Stomach (tissue), 9 donors: ENCODE results near the gene BLID. TPM values are rescaled to one million over a fixed set of nuclear protein-coding genes. Genes with fewer than 3 reads are reported as not detected.

Experiments used
- DNase-seq, 2 donors: peaks; one replicate each; pipeline versions ENCODE4 v3.0.0 to v3.0.0-alpha.2; 2013 to 2019
- H3K27ac ChIP-seq, 5 donors: fragments of 200-600 bp in 4 of 5; sonication (generic) in 4 of 5; one replicate each; pipeline ENCODE4 v1.5.1; 2013 to 2019; ENCODE audit warnings: mild to moderate bottlenecking in 1 of 5, moderate library complexity in 1 of 5
- H3K27me3 ChIP-seq, 3 donors: fragments of 200-600 bp; sonication (generic); one replicate each; pipeline ENCODE4 v1.5.1; 2017 to 2019; ENCODE audit warnings: mixed run types in 1 of 3
- H3K36me3 ChIP-seq, 4 donors: fragments of 200-600 bp; sonication (generic); 1 replicate in 3 of 4; 2 replicates in 1 of 4; pipeline ENCODE4 v1.5.1; 2016 to 2019
- H3K4me1 ChIP-seq, 4 donors: fragments of 200-600 bp; sonication (generic); one replicate each; pipeline ENCODE4 v1.5.1; 2016 to 2019
- H3K4me3 ChIP-seq, 4 donors: fragments of 200-600 bp; sonication (generic) in 3 of 4; one replicate each; pipeline ENCODE4 v1.5.1; 2016 to 2019; ENCODE audit warnings: mild to moderate bottlenecking in 1 of 4
- H3K9me3 ChIP-seq, 4 donors: fragments of 200-600 bp; sonication (generic); one replicate each; pipeline ENCODE4 v1.5.1; 2016 to 2019
- EP300 ChIP-seq: sonication (generic); formaldehyde crosslinking; IDR thresholded peaks from one replicate; pipeline ENCODE4 v1.6.1; 2017; ENCODE audit warnings: antibody characterized with exemption
- POLR2A ChIP-seq, 4 donors: fragments of 450-650 bp; IDR thresholded peaks; one replicate each; pipeline ENCODE4 v1.6.1; 2016; ENCODE audit warnings: antibody characterized with exemption in 4 of 4, control low read depth in 2 of 4, mild to moderate bottlenecking in 1 of 4, moderate library complexity in 1 of 4
- POLR2AphosphoS5 ChIP-seq, 3 donors: sonication (generic); formaldehyde crosslinking; IDR thresholded peaks; one replicate each; pipeline ENCODE4 v1.6.1; 2016; ENCODE audit warnings: antibody characterized with exemption in 3 of 3
- WGBS, 5 donors: extraction: QIAGEN DNeasy Blood & Tissue Kit in 3 of 5; methylation state at CpG; one replicate each; pipeline versions ENCODE4 v1.1.5 to v1.1.7; 2013 to 2018; 5-methylcytosine and 5-hydroxymethylcytosine counted together
- intact Hi-C: fragments of 100-400 bp; cut with DNase I; formaldehyde crosslinking; loops from one replicate; pipeline ENCODE4 v1.15.1; 2023; ENCODE audit warnings: low total_unique reads
- polyA plus RNA-seq, 3 donors: library from polyadenylated mRNA; stranded (reverse); fragments of 200-250 nt; gene quantifications; one replicate each; pipeline ENCODE4 v1.2.3, GENCODE V29; 2013
- total RNA-seq, 5 donors: library from RNA; depleted of rRNA; stranded (reverse); fragments of >200 nt; gene quantifications; one replicate each; pipeline versions ENCODE4 v1.1.0 to v1.2.3, GENCODE V29; 2014 to 2016
- TF ChIP-seq, protein P1 (sequence below), 7 experiments: fragments of 450-650 bp in 4 of 7; fragments of 200-600 bp in 3 of 7; sonication (generic) in 3 of 7; IDR thresholded peaks; one replicate each; pipeline ENCODE4 v1.5.1; 2016 to 2019; ENCODE audit warnings: antibody characterized with exemption in 7 of 7, control low read depth in 2 of 7, mild to moderate bottlenecking in 1 of 7
- donor health status: healthy with polysubstance abuse.
- donor health status: Bipolar disorder and iron deficiency.
- donor health status: healthy.

Gene BLID
- total and polyA plus RNA-seq, 8 donors: 3.1 TPM; not detected in 7

DNA sequence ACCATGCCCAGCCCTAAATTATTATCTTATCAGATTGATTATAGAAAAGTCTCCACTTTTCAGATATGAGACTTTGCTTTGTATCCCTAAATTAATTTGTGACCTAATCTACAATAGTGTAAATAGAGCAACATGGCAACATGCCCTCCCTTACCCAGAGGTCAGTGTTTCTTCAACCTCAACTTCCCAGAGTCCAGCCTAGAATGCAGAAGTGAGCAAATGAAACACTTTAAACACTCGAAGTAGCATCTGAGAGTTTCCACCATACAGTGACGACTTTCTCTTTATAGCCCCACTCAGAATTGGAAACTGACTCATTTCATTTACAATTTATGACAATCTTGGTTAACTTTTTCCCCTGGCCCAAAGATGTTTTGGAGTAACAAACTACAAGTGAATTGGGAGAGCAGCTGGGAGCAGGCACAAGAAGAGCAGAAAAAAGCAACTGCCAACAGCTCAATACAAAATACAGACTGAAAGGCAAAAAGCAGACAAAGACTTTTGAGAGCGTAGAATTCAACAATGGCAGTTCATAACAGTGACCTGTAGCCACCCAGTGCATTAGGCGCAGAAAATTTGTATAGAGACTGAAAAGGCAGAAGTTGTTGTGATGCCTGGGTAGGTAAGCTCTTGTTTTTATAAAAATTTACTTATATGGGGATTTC lies 10.1 kb upstream of the BLID start:
- Histone ChIP-seq H3K9me3 (no peaks in the 10 kb centered on the region), H3K36me3 (no peaks in the 10 kb centered on the region), H3K4me1 (peaks cover 0 to 7% (median 0%) of the 10 kb centered on the region in 4 donors), H3K4me3 (no peak overlapping the region), H3K27me3 (no peaks in the 10 kb centered on the region), H3K27ac (no peak overlapping the region)
- intact Hi-C loops: no loop called here
- DNase-seq: no peak
- WGBS, 5 donors: 60 to 75% (median 68%) methylated on average over 4 of the region's 4 CpGs
- no peak for TF ChIP-seq POLR2A (IDR thresholded peaks at IDR 0.05)
- TF ChIP-seq POLR2AphosphoS5 (IDR thresholded peaks at IDR 0.05): no peak
- TF ChIP-seq, protein P1, sequence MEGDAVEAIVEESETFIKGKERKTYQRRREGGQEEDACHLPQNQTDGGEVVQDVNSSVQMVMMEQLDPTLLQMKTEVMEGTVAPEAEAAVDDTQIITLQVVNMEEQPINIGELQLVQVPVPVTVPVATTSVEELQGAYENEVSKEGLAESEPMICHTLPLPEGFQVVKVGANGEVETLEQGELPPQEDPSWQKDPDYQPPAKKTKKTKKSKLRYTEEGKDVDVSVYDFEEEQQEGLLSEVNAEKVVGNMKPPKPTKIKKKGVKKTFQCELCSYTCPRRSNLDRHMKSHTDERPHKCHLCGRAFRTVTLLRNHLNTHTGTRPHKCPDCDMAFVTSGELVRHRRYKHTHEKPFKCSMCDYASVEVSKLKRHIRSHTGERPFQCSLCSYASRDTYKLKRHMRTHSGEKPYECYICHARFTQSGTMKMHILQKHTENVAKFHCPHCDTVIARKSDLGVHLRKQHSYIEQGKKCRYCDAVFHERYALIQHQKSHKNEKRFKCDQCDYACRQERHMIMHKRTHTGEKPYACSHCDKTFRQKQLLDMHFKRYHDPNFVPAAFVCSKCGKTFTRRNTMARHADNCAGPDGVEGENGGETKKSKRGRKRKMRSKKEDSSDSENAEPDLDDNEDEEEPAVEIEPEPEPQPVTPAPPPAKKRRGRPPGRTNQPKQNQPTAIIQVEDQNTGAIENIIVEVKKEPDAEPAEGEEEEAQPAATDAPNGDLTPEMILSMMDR (IDR thresholded peaks at IDR 0.05): no peak
- TF ChIP-seq EP300: no peak

DNA sequence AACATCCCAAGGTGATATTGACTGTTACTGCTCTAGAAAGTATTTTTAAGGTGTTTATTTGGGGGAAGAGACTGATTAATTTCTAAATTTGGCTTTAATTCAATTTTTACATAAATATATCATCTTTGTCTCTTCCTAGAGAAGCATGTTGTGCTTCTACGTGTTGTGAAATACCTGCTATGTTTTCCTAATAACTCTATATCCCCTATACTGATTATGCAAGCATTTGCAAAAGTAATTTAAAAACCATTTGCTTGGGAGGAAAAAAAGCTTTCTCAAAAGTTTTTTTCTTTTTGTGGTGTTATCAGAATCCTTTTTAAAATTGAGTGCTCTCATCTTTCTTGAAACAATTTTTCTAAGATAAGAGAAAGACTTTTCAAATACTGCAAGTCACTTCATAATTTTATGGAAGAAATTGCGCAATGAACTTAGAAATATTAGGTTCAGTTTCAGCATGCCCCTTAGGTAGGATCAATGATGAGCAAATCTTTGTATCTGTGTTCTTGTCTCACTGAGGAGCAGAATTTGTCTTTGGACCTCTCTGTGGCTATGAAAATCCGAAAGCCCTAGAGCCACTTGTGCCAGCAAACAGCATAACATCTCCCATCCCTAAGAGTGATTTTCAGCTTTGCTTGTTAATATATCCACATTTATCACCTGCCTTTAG lies 7.4 kb upstream of the BLID start:
- intact Hi-C loops: no loop called here
- TF ChIP-seq EP300 (no peak), POLR2AphosphoS5 (IDR thresholded peaks at IDR 0.05) (no peak), POLR2A (IDR thresholded peaks at IDR 0.05) (no peak)
- TF ChIP-seq, protein P1 (IDR thresholded peaks at IDR 0.05): no peak
- Histone ChIP-seq H3K4me3 (no peak overlapping the region), H3K27me3 (no peaks in the 10 kb centered on the region), H3K9me3 (no peaks in the 10 kb centered on the region), H3K27ac (no peak overlapping the region), H3K36me3 (no peaks in the 10 kb centered on the region), H3K4me1 (peaks cover 0 to 7% (median 0%) of the 10 kb centered on the region in 4 donors)
- no peak for DNase-seq
- WGBS, 5 donors: 84 to 93% (median 85%) methylated on average over 3 of the region's 3 CpGs

DNA sequence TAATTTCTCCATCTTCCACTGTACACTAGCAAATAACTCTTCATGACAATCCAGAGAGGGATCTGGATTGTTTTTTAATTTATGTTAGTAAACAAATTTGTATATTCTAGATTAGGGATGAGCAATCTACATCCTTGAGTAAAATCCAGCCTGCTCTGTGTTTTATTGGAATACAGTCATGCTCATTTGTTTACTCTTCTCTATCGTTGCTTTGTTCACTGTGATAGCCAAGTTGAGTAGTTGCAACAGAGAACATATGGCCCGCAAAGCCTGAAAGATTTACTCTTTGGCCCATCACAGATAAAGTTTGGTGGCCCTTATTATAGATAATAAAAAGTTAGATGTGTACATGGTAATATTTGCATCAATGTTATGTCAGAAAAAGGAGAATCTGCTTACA lies 6.2 kb upstream of the BLID start:
- Histone ChIP-seq H3K27me3 (no peaks in the 10 kb centered on the region), H3K4me1 (peaks cover 0 to 7% (median 0%) of the 10 kb centered on the region in 4 donors), H3K9me3 (no peaks in the 10 kb centered on the region), H3K27ac (no peak overlapping the region), H3K36me3 (no peaks in the 10 kb centered on the region), H3K4me3 (no peak overlapping the region)
- intact Hi-C loops: no loop called here
- no peak for TF ChIP-seq POLR2A (IDR thresholded peaks at IDR 0.05)
- TF ChIP-seq, protein P1 (IDR thresholded peaks at IDR 0.05): no peak
- no peak for TF ChIP-seq POLR2AphosphoS5 (IDR thresholded peaks at IDR 0.05)
- TF ChIP-seq EP300: no peak
- 43 to 54% (median 47%) methylated on average over 2 of the region's 2 CpGs for WGBS, 5 donors
- no peak for DNase-seq

DNA sequence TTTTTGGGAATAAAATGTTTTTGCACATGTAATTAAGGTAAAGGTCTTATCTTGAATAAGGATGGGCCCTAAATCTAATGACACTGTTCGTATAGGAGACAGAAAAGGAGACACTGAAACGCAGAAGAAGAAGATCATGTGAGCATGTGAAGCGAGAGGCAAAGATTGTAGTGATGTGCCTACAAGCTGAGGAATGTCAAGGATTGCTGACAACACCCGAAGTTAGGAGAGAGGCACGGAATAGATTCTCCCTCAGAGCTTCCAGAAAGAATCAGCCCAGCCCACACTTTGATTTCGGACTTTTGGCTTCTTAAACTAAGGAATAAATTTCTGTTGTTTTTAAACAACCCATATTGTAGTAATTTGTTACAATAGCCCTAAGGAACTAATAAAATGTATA lies 4.1 kb upstream of the BLID start:
- DNase-seq: no peak
- intact Hi-C loops: no loop called here
- no peak for TF ChIP-seq POLR2AphosphoS5 (IDR thresholded peaks at IDR 0.05)
- TF ChIP-seq, protein P1 (IDR thresholded peaks at IDR 0.05): no peak
- TF ChIP-seq POLR2A (IDR thresholded peaks at IDR 0.05): no peak
- no peak for TF ChIP-seq EP300
- Histone ChIP-seq H3K36me3 (no peaks in the 10 kb centered on the region), H3K27ac (no peak overlapping the region), H3K9me3 (no peaks in the 10 kb centered on the region), H3K4me3 (no peak overlapping the region), H3K27me3 (no peaks in the 10 kb centered on the region), H3K4me1 (no peaks in the 10 kb centered on the region)
- 78 to 86% (median 83%) methylated on average over 6 of the region's 6 CpGs for WGBS, 5 donors
